Endothelial cell of hepatic sinusoid (primary cell): ENCODE measurements around the gene CALCOCO1.
"Not testable (repeated sequence)": the region's sequence is repeated elsewhere in the genome, so short reads cannot be mapped to it uniquely, and the experiment has no call there.

Experiments used
- in situ Hi-C: cut with HindIII; loops from 2 replicates; pipeline ENCODE4 v1.10.0; 2017; ENCODE audit warnings: low sequenced_read_pairs

The CALCOCO1 gene

DNA sequence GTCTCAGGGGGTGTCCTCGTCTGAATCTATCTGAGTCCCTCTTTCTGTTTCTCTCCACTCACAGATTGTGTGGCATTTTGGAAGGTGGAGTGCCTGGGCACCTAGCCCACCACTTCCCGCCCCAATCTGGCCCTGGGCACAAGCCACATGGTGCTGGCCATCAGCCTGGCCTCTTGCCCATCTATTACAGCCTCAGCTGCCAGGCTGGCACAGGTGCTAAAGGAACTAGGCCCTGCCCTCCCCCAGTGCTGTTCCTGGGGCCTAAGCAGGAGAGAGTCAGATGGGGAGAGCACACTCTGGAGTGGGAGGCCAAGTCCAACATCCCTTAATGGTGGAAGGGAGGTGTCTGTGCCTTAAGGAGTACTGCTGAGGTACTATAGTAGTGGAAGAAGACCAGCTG lies 8.3 kb upstream of the CALCOCO1 start:
- in situ Hi-C loops = no loop called here

DNA sequence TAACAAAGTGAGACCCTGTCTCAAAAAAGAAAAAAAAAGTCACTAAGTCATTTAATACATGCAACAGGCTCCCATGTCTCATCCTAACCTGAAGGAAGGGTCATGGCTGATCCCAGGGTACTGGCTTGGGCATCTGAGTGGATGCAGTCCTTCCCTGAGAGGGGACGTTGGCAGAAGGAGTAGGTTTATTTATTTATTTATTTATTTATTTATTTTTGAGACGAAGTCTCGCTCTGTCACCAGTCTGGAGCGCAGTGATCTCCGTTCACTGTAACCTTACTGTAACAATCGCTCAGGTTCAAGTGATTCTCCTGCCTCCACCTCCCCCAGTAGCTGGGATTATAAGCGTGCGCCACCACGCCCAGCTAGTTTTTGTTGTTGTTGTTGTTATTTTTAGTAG lies 7.2 kb upstream of the CALCOCO1 start:
- in situ Hi-C loops = no loop called here

DNA sequence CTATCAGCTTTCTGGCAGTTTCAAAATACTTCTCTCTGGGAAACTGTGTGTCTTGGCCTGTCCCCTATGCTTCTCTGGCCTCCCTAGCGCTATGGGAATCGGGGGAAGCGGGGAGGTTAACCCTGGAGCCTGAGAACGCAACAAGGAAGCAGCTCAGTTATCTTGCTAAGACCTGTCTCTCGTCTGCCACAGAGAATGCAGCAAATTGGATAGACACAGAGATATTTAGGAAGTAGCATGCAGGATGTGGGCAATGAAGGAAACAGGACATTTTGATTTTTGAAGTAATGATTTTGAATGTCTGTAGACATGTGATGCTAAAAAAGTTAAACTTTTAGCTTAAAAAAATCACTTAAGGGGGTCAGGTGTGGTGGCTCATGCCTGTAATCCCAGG lies 6.6 kb upstream of the CALCOCO1 start:
- in situ Hi-C loops = no loop called here

DNA sequence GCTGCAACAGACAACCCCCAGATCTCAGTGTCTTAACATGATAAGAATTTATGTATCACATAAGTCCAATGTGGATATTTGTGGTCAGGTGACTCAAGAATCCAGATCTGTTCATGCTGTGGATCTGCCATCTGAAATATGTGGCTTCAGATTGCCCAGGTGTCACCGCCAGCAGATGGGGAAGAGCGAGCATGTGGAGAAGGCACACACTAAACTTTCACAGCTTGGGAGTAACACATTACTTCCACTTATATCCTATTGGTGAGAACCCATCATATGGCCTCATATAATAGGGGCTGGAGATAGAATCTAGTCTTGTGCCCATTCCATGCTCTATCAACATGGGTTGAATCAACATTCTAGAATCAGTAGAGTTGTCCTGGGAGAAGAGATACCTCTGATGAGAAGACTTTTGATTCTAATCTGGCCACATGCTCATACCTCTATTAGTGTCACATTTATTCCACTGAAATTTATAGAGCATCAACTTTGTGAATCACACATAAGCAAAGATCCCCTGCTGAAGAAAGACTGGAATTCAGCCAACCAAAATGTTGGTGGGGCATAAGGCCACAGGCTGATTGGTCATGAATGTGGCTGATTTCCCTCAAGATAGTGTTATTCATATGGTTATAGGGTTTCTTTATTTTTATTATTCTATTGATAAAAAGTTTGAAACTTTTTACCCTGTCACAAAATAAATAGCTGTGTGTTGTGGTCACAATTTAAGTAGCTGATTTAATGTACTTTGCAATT lies 6.0 kb upstream of the CALCOCO1 start:
- in situ Hi-C loops = no loop called here

DNA sequence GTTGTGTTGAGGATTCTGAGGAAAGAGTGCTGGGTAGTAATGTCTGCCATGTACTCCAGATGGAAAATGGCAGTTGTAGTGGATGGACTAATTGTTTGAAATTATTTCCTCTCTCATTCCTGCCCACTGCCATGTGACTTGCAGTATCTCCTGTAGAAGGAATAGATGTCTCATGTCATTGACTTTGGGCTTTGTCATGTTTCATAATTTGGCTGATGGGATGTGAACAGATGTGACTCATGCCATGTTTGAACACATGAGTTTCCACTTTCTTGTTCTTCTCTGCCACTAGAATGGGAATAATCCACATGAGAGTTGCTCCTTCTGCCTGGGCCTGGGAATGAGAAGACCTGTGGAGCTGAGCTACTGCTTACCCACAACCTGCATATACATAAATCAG lies 2.4 kb upstream of the CALCOCO1 start:
- in situ Hi-C loops = no loop called here

DNA sequence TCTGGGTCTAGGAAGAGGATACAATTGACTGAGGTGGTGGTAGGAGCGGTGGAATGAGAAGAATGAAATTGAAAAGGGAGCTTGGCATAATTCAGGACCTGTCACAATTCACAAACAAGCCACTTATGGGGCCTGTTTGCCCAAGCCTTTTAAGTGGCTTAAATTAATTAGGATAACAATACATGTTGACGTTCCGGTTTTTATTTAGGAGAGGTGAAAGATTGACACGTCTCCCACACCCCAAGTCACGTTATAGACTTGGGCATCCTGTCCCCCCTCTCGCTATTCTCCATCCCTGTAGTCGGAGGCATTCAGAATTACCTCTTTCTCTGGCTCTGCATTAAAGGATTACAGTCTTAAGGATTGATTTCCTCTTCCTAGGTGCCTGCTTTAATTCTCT lies 954 bp upstream of the CALCOCO1 start:
- in situ Hi-C loops = no loop called here

DNA sequence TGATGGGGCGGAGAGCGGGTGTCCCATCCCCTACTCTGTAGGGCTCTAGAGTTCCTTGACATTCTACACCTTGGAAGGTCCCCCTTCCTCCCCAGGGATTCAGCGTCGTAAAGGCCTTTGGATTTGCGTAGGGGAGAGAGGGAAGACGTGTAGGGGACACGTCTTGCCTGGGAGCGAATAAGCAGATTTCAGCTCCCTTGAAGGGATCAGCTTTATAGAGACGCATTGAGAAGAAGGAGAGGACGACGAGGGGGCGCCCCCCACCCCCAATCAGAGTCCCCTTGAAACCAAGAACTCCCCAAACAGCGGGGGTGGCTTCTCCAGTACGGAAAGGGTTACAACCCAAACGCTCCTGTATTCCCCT lies 324 bp downstream of the CALCOCO1 start:
- in situ Hi-C loops = no loop called here

DNA sequence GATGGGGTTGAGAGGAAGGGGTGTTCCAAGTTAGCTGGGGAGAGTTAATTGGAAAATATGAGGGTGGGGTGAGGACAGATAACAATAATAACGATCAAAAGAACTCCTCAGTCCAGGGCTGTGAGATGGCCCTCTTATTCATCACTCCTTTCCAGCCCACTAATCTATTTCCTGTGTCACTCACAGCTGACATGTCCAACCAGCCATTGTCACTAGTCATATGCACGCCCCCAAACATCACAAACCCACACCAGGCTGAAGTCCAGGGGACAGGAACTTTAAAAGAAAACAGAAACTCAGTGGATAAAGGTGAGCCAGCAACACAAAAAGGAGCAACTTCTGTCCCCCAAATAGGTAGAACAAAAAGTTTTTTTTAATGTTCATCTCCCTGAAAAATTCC lies 911 bp downstream of the CALCOCO1 start:
- in situ Hi-C loops = no loop called here

DNA sequence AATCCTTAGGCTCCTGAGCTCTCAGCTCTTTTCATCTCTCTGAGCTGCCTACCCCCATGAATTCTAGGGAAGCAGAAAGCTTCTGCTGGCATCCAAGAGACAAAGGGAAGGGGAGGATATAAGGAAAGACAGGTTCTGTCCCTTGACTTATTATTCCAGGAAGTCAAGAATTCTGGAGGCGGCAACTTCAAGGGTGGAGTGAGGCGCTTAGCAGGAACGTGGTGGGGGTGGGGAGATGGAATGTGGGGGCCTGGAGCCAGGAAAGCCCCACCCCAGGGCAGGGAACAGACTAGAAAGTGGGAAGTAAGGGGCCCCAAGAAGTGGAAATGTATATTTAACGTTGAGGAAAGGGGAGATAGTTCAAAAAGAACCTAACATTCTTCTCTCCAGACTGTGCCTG lies 1.4 kb downstream of the CALCOCO1 start:
- in situ Hi-C loops = no loop called here

DNA sequence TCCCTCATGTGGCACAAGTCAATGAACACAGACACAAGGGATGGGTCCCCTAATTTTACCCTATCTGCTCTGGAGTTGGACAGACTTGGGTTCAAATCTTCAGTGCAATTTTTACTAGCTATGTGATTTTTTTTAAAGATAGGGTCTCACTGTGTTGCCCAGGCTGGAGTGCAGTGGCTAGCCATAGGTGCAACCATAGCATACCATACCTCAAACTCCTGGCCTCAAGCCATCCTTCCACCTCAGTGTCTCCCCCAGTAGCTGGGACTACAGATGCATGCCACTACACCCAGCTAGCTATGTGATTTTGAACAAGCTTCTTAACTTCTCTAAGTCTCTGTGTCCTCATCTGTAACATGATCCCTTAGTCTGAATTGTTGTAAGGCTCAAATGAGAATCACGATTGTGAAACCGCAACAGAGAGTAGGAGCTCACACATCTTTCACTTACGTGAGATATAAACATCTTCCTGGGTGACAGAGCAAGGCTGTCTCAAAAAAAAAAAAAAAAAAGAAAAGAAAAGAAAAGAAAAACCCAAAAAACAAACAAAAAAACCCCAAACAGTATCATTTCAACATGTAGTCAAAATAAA lies 4.7 kb downstream of the CALCOCO1 start:
- in situ Hi-C loops = no loop called here

DNA sequence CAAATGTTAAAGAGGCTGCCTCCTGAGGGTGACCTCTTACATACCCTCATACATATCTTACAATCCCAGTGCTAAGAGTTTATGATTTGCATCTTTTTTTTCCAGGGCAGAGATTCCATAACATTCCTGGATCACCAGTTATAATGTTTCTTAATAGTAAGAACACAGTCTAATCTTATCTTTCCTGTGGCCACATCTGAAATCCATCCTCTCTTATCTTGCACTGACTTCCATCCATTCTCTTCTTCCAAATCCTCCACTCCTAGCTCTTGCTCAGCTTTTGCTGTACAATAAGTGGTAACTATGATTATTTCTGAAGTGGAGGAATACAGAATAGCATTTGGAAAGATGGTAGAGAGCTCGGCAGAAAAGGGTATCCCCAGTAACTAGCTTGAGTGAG lies 6.3 kb downstream of the CALCOCO1 start:
- in situ Hi-C loops = no loop called here

DNA sequence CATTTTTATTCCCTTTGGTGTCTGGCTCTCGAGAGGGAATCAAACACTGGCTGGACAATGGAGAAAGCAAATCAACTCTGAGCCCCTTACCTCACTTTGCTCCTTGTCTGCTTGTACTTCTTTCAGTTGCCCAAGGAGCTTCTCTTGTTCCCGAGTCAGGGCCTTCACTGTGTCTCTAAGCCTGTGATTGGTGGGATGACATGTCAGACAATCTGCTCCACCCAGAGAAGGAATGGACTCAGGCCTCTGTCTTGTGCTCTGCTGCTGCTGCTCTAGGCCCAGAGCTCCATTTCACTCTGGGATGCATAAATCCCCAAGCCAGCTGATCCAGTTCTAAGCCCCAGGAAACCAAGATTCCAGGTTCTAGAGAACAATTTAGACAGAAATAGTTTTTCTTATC lies 7.6 kb downstream of the CALCOCO1 start:
- in situ Hi-C loops = no loop called here

DNA sequence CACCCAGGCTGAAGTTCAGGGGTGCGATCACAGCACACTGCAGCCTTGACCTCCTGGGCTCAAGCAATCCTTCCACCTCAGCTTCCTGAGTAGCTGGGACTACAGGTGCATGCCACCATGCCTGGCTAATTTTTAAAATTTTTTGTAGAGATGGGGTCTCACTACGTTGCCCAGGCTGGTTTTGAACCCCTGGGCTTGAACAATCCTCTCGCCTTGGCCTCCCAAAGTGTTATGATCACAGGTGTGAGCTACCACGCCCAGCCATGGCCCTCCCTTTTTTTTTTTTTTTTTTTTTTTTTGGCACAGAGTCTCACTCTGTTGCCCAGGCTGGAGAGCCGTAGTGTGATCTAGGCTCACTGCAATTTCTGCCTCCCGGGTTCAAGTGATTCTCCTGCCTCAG lies 8.7 kb downstream of the CALCOCO1 start:
- in situ Hi-C loops = not testable (repeated sequence)

DNA sequence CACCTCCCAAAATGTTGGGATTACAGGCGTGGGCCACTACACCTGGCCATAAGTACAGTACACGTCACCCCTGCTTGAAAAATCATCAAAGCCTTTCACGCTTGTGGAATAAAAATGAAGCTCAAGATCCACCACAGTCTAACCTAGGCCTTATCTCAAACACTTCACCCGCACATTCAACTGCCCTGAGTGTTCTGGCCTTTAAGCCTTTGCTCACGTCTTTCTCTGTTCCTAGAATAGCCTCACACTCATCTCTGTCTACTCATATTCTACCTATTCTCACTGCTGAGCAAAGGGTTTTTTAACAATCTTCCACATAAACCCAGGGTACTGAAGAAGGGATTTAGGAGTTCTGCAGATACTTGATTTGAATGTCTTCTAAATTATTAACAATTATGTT lies 9.9 kb downstream of the CALCOCO1 start:
- in situ Hi-C loops = no loop called here

DNA sequence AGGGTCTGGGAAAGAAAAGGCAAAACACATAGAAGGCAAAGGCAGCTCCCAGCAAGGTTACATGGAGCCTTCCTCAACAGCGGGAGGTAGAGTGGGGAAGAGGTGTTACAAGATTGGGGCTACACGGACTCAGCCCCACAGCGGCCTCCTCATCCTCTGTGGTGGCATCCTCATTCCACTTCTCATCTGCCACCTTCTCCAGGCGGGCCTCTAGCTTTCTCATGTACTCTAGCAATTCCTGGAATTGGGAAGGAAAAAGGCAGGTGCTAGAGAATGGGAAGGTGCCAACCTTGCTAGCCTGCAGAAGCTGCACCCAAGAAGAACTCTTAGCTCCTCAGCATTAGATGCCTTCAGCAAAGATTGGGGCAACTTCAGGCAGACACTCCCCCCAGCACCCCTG lies 13.2 kb downstream of the CALCOCO1 start:
- in situ Hi-C loops = no loop called here

DNA sequence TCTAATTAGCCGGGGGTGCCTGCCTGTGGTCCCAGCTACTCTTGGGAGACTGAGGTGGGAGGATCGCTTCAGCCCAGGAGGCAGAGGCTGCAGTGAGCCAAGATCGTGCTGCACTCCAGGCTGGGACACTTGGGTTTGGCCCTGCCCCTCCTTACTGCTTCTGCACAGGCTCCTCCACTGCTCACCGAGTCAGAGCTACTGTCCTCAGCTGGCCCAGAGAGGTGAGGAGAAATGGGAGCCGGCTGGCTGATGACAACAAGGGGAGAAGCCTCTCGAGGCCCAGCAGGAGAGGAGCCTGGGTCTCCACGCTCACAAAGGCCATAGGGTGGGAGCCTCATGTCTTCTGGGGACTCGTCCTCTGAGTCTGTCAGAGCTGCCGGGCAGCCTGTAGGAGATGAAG lies 13.7 kb downstream of the CALCOCO1 start:
- in situ Hi-C loops = no loop called here

DNA sequence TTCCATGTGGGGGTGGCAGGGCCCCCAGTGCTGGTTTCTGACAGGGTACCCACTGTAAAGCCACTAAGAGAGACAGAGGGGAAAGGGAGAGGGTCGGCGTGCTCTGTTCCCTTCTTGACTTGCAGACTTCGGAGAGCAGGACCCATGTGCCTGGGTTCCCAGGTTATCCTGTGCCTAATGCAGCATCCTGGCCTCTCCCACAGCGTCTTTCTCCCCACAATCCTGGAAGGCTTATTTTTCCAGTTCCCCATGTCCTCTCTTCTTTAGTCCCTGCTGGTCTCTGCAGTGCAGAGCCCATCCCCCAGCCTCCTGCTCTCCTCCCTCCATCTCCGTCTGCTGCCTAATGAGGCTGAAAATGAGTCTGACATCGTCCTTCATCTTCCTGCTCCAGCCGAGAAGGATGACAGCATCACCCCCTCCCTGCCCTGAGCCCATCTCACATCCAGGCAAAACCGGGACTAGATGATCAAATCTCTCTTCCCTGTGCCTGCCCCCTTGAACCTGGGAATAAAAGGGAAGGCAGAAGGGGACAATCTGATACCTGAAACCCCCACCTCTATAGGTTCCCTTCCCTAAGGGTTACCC lies 15.1 kb downstream of the CALCOCO1 start:
- in situ Hi-C loops = no loop called here

DNA sequence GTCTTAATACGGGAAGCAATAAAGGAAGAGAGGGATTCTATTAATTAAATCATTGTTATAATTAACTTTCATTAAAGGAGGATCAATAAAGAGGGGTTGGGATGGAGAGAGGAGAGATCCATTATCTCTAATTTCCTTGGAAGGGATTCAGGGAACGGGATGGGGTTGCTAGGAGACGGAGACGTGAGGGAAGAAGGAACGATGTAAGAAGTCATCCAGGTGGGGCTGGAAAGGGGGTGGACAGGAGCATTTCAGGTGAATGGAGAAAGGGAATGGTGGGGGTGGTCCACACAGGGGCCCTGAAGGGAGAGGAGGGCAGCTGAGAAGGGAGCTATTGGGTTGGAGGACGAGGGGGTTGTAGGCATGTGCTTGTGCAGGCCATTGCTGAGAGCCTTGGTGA lies 17.2 kb downstream of the CALCOCO1 start:
- in situ Hi-C loops = no loop called here

DNA sequence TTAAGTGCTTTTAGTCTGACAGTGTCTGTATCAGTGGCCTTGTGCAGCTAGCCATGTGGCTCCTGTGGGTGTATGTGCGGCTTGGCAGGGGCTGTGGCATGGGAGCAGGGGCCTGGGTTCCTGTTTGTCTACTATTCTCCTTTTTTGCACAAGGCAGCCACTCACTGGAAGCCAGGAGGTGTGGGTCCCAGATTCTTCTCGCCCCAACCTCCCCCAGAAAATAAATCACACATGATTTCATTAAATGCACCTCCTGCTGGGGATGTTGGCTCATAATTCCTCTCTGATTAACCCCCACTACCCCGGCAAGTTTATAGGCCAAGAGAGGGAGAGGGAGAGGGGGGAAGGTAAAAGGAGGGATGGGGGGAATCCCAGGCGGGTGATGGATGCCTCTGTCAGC lies 17.6 kb downstream of the CALCOCO1 start:
- in situ Hi-C loops = no loop called here

DNA sequence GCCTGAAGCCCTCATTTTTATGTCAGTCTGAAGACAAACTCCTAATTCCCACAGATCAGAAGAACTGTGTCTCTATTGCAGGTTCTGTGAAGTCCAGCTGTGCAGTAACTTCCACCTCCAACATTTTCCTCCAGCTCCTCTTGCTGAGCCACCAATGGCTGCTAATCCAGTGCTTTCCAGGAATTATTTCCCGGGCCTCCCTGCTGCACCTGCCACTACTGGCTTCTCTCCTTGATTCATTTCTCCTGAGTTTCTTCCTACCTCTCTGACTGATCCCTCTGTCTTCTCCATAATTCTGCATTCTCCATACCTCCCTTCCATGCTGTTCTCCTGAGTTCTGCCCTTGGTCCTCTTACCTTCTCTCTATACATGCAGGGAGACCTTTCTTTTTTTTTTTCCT lies 21.2 kb downstream of the CALCOCO1 start:
- in situ Hi-C loops = no loop called here

DNA sequence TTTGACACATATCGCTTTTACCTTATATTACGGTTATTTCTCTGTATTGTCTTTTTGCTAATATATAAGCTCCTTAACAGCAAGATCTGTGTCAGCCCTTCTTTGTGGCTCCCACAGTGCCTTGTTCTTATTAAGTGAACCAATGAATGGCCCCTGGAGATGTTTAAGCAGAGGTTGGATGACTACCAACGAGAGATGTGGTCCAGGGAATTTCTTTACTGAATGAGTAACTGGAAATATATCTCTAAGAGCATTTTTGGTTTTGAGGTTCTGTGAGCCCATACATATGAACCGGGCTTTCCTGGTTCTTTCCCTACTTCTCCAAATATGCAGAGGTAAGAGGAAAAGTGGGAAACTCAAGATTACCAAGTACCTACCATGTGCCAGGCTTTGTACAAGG lies 23.5 kb downstream of the CALCOCO1 start:
- in situ Hi-C loops = loop anchor here (5.0 kb wide), 1 partner anchor 44 kb away; no protein-coding TSS in a partner anchor

DNA sequence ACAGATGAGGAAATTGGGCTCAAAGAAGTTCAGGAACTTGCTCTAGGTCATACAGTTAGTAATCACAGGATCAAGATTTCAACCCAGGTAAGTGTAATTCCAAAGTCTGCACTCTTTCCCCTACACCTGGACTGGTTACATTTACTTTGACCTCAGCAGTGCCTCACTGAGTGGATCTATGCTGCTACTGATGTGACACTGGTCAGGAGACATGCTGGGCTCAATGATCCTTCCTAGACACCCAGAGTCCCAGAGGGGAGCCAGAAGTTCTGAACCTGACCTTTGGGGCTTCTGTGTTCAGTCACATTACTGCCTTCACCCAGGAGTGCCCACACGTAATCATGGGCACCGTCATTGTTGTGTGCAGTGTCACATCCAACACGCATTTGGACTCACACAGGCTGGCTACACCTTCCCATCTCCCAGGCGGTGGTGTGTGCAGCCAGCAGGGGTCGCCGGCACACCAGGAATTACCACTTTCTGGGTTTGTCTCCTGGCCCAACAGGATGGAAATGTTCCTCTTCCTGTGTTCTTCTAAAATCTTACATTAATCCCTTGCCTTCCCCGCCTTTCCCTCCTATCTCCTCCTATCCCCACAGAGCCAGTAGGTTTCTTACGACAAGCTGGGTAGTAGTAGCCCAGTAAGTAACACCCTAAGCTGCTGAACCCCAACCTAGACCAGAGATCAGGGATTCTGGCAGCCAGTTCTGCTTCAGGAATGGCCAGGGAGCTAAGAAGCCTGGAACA lies 25.6 kb downstream of the CALCOCO1 start:
- in situ Hi-C loops = loop anchor here (5.0 kb wide), 1 partner anchor 46 kb away; no protein-coding TSS in a partner anchor
